GM19099 (cell line): ENCODE data around the gene ARHGAP22.

Source experiments
- POLR2A ChIP-seq: IDR thresholded peaks from 3 replicates; pipeline ENCODE4 v1.6.1; 2011; ENCODE audit warnings: low read depth; ENCODE audit not compliant: insufficient read length; ENCODE audit errors: extremely low read depth

ARHGAP22 gene

DNA sequence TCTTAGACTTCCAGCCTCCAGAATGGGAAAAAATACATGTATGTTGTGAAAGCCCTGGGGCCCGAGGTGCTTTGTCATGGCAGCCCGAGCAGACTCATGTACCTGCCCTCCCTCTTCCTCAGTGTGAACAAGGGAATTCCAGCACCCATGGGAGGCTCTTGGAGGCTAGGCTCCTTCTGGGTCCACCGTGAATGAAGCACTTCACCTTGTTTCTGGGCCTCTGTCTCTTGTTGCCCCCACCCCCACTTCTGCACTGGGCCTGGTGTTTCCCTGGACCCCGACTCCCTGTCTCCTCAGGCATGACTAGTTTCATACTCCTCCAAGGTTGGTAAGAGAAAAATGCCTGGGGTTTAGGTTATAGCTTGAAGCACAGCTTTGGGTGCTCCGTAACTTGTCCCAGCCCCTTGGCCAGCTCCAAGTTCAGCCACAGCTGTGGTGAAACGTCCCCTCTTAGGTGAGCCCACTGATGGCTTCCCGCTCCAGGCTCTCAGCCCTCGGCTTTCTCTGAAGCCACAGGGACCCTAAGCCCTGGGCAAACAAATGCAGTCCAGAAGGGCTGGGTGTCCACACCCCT lies 30.2 kb upstream of the ARHGAP22 start:
- no peak for TF ChIP-seq POLR2A

DNA sequence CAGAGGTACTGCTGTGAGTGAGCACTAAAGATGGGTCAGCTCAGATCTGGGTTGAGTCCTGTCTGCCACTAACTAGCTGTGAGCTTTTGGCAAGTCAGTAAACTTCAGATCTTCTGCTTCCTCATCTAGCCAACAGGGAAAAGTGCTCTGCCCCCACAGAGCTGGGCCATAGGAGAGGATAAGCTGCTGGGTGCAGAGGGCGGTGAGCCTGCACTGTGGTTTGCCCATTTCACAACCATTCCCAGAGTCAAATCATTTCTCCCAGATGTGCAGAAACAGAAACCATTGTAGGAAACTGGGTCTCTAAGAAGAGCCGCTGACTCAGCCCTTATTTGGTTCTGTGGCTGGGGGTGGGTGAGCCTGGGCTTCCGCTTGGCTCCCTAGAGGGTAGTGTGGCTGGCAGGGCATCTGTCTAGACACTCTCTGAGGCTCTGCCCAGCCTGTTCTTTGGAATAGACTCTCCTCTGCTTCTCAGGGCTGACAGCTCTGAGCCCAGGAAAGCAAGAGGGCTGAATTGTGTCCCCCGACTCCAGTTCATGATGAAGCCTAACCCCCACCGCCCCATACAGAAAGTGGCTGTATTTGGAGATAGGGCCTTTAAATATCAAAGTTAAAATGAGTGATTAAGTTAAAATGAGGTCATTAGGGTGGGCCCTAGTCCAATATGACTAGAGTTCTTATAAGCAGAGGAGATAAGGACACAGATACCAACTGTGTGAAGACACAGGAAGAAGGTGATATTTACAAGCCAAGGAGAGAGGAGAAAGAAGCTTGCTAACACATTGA lies 29.5 kb upstream of the ARHGAP22 start:
- no peak for TF ChIP-seq POLR2A

DNA sequence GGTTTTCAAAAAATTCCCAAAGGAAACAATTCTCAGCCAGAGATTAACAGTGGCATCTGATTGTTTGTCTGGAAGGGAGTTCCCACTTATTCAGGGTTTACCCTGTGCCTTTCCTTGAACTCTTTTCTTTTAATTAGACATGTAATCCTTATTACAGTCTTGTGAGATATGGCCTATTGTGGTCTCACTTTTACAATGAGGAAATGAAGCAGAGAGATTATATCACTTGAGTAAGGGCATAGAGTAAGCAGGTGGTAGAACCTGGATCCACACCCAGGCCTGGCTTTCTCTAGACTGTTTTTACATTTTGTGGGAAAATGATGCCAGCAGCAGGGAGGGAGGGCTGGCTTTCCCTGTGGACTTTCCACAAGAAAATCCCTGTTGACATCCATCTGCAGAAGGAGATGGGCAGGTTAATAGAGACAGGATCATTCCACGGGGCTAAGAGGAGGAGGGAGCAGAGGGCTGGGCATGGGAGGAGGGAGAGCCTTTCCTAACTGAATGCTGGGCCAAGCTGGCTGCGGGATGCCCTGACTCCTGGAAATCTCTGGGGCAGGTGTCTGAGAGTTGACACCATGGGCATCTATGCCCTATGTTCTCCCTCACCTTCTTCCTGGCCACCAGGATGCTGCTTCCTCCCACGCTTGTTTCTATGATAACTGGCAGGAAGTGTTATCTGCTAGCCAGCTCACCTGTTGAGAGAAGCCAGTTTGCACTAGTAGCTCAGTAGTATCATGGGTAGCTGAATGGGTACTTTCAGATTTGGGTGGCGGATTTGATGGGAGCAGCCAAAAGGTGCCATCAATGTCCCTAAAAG lies 28.7 kb upstream of the ARHGAP22 start:
- no peak for TF ChIP-seq POLR2A

DNA sequence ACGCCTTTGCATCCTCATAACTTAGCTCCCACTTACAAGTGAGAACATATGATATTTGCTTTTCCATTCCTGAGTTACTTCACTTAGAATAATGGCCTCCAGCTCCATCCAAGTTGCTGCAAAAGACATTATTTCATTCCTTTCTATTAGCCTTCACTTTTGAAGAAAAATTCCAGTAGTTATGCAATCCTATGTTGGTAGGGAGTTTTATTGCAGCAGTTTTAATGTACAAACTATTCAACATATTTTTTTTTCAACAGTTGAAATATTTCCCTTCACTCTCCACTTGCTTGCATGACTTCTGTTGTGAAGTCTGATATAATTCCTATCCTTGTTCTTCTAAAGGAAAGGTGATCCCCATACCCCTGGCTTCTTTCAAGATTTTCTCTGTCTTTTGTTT lies 27.3 kb upstream of the ARHGAP22 start:
- no peak for TF ChIP-seq POLR2A

DNA sequence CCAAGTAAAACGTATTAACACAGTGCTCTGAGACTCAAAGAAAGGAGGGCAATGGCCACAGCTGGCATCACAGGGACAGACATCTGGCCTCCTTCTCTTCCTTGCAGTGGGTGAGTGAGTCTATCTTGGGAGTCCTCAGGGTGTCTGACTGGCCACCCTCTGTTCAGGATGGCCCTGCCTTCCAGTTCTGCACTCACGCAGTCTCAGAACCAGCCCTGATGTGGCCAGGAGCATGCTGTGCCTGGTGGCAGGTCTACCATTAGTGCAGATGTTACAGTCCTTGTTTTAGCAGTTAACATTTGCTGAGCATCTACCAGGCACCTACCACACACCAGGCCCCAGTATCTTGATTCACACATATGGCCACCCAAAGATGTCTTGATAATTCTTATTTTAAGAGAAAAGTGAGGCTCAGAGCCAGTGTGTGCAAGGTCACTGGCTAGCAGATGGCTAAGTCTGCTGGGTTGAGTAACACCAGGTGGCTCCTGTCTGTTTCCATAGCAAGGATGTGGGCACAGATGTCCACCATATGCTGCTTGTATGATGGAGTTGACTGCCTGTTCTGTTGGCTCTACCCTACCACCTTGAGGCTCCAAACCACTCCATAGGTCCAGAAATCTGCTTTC lies 23.2 kb upstream of the ARHGAP22 start:
- no peak for TF ChIP-seq POLR2A

DNA sequence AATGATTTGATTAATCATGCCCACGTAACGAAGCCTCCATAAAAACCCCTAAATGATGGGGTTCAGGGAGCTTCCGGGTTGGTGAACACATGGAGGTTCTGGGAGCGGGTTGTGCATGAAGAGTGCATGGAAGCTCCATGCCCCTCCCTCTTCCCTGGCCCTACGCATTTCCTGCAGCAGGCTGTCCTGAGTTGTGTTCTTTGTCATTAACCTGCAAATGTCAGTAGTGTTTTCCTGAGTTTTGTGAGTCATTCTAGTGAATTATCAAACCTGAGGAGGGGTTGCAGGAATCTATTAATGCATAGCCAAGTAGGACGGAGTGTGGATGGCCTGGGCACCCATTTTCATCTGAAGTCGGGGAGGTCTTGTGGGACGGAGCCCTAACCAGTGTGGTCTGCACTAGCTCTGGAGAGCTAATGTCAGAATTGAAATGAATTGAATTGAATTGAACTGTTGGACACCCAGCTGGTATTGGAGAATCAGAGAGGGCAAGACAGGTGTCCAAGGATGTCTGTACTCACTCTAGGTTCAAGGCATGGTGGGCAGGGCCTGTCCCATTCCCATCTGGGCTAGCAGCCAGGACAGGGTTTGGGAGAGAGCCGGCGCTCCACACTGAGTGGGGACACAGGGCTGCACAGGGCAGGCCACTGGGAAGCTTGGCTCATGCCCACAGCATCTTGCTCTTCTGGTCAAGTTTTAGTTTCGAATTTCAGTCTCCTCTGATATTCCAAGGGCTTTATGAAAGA lies 22.3 kb upstream of the ARHGAP22 start:
- no peak for TF ChIP-seq POLR2A

DNA sequence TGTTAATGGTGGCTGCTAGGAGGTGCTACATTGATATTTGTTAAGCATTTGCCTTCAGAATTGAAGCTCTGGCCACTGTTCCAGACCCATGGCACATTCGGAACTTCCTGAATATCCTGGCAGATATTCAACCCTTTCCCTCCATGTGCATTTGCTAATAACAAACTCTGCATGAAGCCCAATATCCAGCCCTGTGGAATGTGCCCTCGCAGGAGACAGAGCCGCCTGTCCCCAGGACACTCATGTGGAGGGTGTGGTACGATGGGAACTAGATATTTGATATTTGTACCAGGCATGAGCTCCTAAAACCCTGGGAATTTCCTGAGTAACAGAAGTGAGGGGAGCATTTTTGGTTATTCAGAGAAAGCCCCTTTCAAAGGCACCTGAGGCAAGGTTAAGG lies 21.6 kb upstream of the ARHGAP22 start:
- no peak for TF ChIP-seq POLR2A

DNA sequence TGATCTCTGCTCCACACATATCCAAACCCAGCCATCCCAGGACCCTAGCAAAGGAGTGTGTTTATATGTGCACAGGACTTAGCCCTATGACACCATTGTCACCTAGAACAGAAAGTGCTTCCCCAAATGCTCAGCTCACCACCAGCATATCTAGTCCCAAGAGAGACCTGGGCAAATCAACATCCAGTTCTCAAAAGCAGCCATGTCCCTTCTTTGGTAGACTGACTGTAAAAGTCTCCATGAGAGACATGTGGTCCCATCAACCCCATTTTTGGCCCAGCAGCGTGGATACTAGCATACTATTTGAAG lies 20.9 kb upstream of the ARHGAP22 start:
- no peak for TF ChIP-seq POLR2A

DNA sequence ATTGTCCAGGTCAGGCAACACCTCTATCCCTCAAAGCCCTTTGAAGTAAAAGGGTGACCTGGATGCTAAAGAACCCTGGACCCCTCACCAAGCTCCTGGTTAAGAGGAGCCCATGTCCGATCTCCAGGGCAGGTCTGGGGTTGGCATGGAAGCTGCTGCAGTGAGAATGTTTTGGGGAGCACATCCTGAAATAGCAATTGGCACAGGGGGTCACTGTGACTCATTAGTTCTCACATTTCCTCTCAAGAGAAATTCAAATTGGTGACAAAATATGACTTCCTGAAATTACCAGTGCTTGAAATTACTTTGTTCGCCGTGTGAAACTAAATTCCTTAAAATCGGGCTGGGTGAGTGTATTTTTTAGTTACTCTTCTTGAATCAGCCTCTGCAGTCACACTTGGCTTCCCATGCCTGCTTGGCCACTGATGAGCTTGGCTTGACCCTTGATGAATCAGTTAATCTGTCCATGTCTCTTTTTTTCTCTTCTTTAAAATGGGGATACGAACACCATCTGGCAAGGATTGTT lies 18.8 kb upstream of the ARHGAP22 start:
- TF ChIP-seq POLR2A = no peak

DNA sequence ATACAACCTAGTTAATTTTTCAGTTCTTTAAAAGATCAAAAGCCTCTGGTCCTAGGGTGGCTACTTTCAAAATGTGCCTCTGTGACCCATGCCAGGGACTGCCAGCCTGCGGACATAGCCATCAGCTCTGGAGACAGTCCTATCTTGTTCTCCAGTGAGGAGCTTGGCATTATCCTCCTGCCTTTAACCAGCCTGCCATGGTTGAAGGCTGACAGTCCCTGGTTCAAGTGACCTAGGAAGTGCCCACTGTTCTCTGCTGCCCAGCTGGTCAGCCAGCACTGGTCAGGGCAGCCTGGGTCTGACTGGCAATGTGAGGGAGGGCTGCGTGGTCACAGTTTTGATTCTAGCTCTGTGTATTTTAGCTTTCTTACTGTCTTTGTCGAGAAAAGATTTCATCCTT lies 18.1 kb upstream of the ARHGAP22 start:
- TF ChIP-seq POLR2A = no peak

DNA sequence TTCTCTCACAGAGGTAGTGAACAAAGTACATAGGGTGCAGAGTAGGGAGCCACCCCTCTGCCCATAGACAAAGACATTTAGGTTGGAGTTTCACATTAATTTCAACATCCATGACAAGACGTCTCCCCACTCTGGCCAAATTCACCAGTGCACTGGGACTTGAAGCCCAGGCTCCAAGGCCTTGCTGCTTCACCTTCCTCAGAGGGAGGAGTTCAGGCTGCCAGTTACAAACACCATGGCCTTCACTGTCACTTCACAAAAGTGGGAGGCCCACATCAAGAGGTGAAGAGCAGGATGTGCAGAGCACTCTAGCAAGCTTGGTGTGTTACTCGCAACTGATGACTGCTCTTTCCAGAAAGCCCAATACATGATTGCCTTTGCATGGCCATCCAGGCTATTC lies 15.8 kb upstream of the ARHGAP22 start:
- TF ChIP-seq POLR2A = no peak

DNA sequence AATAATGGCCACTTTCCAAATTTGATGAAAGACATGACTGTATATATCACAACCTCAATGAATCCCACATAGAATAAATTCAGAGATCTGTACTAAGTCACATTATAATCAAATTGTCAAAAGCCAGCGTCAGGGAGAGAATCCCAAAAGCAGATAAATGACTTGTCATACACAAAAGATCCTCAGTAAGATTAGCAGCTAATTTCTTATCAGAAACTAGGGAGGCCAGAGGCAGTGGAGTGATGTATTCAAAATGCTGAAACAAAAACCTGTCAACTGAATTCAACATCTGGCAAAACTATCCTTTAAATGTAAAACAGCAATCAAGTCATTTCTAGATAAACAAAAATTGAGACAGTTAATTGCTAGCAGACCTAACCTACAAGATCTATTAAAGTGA lies 11.6 kb upstream of the ARHGAP22 start:
- TF ChIP-seq POLR2A = no peak

DNA sequence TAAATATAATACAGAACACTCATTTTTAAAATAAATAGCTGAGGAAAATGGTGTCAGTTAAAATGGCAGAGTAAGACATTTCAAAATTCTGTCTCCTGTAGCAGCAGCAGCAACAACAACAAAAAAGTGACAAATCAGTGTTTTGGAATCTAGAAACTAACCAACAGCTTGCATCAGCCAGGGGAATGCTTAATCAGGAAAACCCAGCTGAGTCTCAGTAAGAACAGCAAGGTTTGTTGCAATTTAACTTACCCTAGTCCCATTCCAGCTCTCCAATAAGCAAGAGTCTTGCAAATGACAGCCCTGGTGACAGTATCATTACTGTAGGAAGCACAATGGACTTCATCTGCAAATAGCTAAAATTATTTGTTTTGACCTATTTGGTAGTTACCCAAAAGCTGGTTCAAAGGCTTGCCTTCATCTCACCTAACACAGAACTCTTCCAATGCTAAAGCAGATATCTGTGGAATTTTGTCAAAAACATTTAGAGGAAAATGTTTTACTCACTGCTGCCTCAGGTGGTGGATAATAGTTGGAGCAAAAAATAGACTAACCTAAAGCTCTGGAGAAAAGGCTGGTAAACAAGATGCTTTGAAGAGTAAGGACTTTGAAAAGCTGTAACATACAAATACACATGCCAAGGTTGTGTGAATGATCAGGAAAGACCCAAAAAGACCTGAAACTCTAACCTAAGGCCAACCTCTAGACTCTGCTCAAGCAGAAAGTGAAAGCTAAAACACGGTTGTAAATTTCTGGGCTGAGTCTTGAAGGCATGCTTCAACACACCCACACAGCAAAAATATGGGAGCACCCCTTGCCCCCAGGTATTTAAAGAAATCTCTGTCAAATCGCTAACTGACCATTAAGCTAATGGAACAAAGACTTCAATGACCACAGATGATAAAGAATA lies 9.9 kb upstream of the ARHGAP22 start:
- TF ChIP-seq POLR2A = no peak

DNA sequence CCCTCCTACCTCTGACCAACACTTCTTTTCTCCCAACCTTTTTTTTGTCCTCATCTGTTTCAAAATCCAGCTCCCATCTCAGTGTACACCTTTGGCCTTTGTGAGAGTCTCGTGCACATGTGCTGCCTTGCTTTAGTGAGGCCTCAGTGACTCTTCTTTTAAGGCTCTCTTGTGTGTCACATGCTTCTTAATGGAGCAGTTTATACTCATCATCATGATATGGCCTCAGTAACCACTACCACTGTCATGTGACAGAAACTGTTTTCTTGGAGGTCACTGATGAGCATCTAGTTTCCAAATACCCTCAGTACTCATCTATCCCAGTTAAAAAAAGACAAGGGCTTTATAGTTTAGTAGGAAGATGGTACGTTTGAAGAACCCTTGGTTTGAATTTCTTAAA lies 8.1 kb upstream of the ARHGAP22 start:
- TF ChIP-seq POLR2A = no peak
